K562 (cell line): ENCODE data around the gene IL1R1. TPM values are rescaled to one million over a fixed set of nuclear protein-coding genes. Genes with fewer than 3 reads are reported as not detected.

Source experiments
- AFF1 ChIP-seq, 2 experiments: fragments of 450-650 bp; IDR thresholded peaks; 2 replicates each; pipeline ENCODE4 v1.6.1; 2018; ENCODE audit warnings: mild to moderate bottlenecking in 2 of 2, low read depth in 1 of 2; ENCODE audit not compliant: partially characterized antibody in 2 of 2
- CHD7 ChIP-seq: fragments of 200-600 bp; sonication (generic); IDR thresholded peaks from one replicate; pipeline ENCODE4 v1.6.1; 2012; ENCODE audit warnings: mild to moderate bottlenecking, low read depth, low read length, inconsistent platforms
- GABPA ChIP-seq: fragments of 200-800 bp; sonication (Bioruptor generic); conservative IDR thresholded peaks from 2 replicates; pipeline ENCODE4 v1.6.1; 2016; ENCODE audit warnings: low read depth, missing genetic modification characterization, missing compliant biosample characterization
- PHTF2 ChIP-seq: fragments of 250-450 bp; sonication (Bioruptor Pico); IDR thresholded peaks from 2 replicates; pipeline ENCODE4 v1.5.0; 2021; ENCODE audit warnings: mild to moderate bottlenecking
- RAD51 ChIP-seq: fragments of 450-650 bp; IDR thresholded peaks from 2 replicates; pipeline ENCODE4 v1.7.1; 2016; ENCODE audit warnings: low read depth, mild to moderate bottlenecking, borderline replicate concordance
- ZEB2 ChIP-seq: fragments of 450-650 bp; IDR thresholded peaks from 2 replicates; pipeline ENCODE4 v1.6.1; 2016
- ZNF280A ChIP-seq: fragments of 450-650 bp; IDR thresholded peaks from 2 replicates; pipeline ENCODE4 v1.6.1; 2018; ENCODE audit warnings: mild to moderate bottlenecking, low read depth; ENCODE audit not compliant: partially characterized antibody
- ZNF282 ChIP-seq: sonication (generic); formaldehyde crosslinking; IDR thresholded peaks from 2 replicates; pipeline ENCODE4 v1.8.1; 2023; ENCODE audit warnings: missing genetic modification reagents
- ZNF699 ChIP-seq: fragments of 250-450 bp; sonication (Bioruptor Pico); IDR thresholded peaks from 2 replicates; pipeline ENCODE4 v1.8.0; 2021; ENCODE audit warnings: mild to moderate bottlenecking, moderate library complexity; ENCODE audit not compliant: insufficient replicate concordance
- polyA plus RNA-seq, 8 experiments: library from polyadenylated mRNA; depleted of rRNA in 4 of 8; stranded (reverse) in 5 of 8; unstranded in 3 of 8; fragments of >200 nt; fragmentation: Nextera tagmentation in 2 of 8; fragmentation: Illumina TruSeq in 1 of 8; extraction: Ambion mirVana in 2 of 8; extraction: Trizol in 1 of 8; gene quantifications; 2 replicates each; pipeline versions ENCODE4 v1.2.1 to v1.2.3, GENCODE V29; 2011 to 2014; ENCODE audit warnings: inconsistent platforms in 1 of 8, missing spikeins in 1 of 8
- total RNA-seq, 7 experiments: library from RNA; depleted of rRNA in 6 of 7; stranded (reverse); fragments of >200 nt in 6 of 7; fragmentation: Illumina TruSeq in 2 of 7; extraction: Trizol in 2 of 7; gene quantifications; 2 replicates each; pipeline versions ENCODE4 v1.2.1 to v1.2.3, GENCODE V29; 2011 to 2021; ENCODE audit warnings: low replicate concordance in 1 of 7

The IL1R1 gene
- total and polyA plus RNA-seq, 9 of the 15 experiments (the other 6 are each of a cell fraction or from before 2014, with no cell fraction given): 0.81 to 3.9 (median 1.6) TPM

- no peak for TF ChIP-seq ZNF280A
- TF ChIP-seq CHD7: no peak
- no peak for TF ChIP-seq RAD51
- TF ChIP-seq AFF1 (IDR thresholded peaks at IDR 0.05; ENCODE audit: low read depth in 1 of 2, partially characterized antibody in 2 of 2): no peak
- no peak for TF ChIP-seq PHTF2 (CRISPR knock-in tag)
- no peak for TF ChIP-seq ZNF699
- TF ChIP-seq ZNF282 (CRISPR knock-in tag): no peak
- TF ChIP-seq GABPA (tag): no peak
- no peak for TF ChIP-seq ZEB2
Observed at GRCh38 chr2:102100371-102101096, 42.0 kb upstream of the IL1R1 start (continued).
